Measurements from ENCODE around the gene UBA7. TPM values are rescaled to one million over a fixed set of nuclear protein-coding genes. Genes with fewer than 3 reads are reported as not detected.
A peak's percentile ranks its signal among the peaks of the same experiment; 100 is the strongest.

UBA7 gene
- total and polyA plus RNA-seq, 2 of the 13 experiments (the other 11 are each of a cell fraction or from before 2014, with no cell fraction given) = 9.5 to 16.5 TPM

GRCh38 chr3:49786357-49787181 is 27.2 kb downstream of the UBA7 start, which contains the start of gene IP6K1 (continued):
- TF ChIP-seq TFAP4 (IDR thresholded peaks at IDR 0.05; ENCODE audit: borderline replicate concordance, low read depth) = no peak
- TF ChIP-seq ZNF589 (CRISPR knock-in tag; conservative IDR thresholded peaks at IDR 0.05) = no peak; the same call in 1 of the 2 replicates
- no peak for TF ChIP-seq HCFC1 (IDR thresholded peaks at IDR 0.05; ENCODE audit: low read depth, low read length)
- TF ChIP-seq REL (CRISPR knock-in tag; conservative IDR thresholded peaks at IDR 0.05) = peak; percentile 72; the same call in 1 of the 2 replicates
- TF ChIP-seq BRF2 (CRISPR knock-in tag; IDR thresholded peaks at IDR 0.05) = peak; percentile 81; the same call in 1 of the 2 replicates
- no peak; the same call in 1 of the 2 replicates for TF ChIP-seq ZNF263 (CRISPR knock-in tag; IDR thresholded peaks at IDR 0.05)
- no peak for TF ChIP-seq ZNF704 (CRISPR knock-in tag; IDR thresholded peaks at IDR 0.05; ENCODE audit: borderline replicate concordance)
- 0 out of 2 replicates have a peak, but pooled peaks have one; percentile 72 for TF ChIP-seq HNRNPL (IDR thresholded peaks at IDR 0.05; ENCODE audit: low read depth, low read length)
- no peak for TF ChIP-seq PRMT3 (CRISPR knock-in tag; IDR thresholded peaks at IDR 0.05; ENCODE audit: borderline replicate concordance, low read depth)
- peak; percentile 55 for TF ChIP-seq HNRNPK (IDR thresholded peaks at IDR 0.05; ENCODE audit: low read depth, low read length, poor library complexity, severe bottlenecking)
- no peak for TF ChIP-seq PCBP1 (IDR thresholded peaks at IDR 0.05; ENCODE audit: borderline replicate concordance, low read depth, low read length)
- peak; percentile 58; the same call in 1 of the 2 replicates for TF ChIP-seq CSRNP1 (CRISPR knock-in tag; IDR thresholded peaks at IDR 0.05)
- 0 out of 2 replicates have a peak, but pooled peaks have one; percentile 65 for TF ChIP-seq ZNF431 (CRISPR knock-in tag; IDR thresholded peaks at IDR 0.05; ENCODE audit: borderline replicate concordance, low read depth)
- no peak for TF ChIP-seq XRCC5 (optimal IDR thresholded peaks at IDR 0.05; ENCODE audit: low read length)
- TF ChIP-seq FOXA3 (CRISPR knock-in tag; IDR thresholded peaks at IDR 0.05) = no peak; the same call in 1 of the 2 replicates
- no peak for TF ChIP-seq SIN3A (IDR thresholded peaks at IDR 0.05; ENCODE audit: borderline replicate concordance, low read depth, low read length)
- TF ChIP-seq SALL2 (CRISPR knock-in tag; IDR thresholded peaks at IDR 0.05) = no peak; the same call in 1 of the 2 replicates
- no peak for TF ChIP-seq MZF1 (CRISPR knock-in tag; IDR thresholded peaks at IDR 0.05; ENCODE audit: borderline replicate concordance)
- TF ChIP-seq RAD51 (IDR thresholded peaks at IDR 0.05; ENCODE audit: borderline replicate concordance) = peak; percentile 95

Measured in HepG2 (cell line).